Activated T-cell treated with anti-CD3 and anti-CD28 coated beads, Interleukin-2, amount 50 U/mL, for 72 hours (primary cell): ENCODE results near the gene RPL26. TPM values are rescaled to one million over a fixed set of nuclear protein-coding genes. Genes with fewer than 3 reads are reported as not detected.

ENCODE experiments used
- total RNA-seq, 2 donors: library from RNA; stranded (reverse); gene quantifications; one replicate each; pipeline ENCODE4 v1.2.3, GENCODE V29; 2022

Gene RPL26
- total RNA-seq, 2 donors from 2014 or later: 3,459 to 3,692 TPM

Other genes with a start within 250 kb of the RPL26 start
- gene PER1, start 230.8 kb downstream of the RPL26 start, total RNA-seq: 10 to 100 TPM; 58.2 to 78.5 TPM
- 10 to 100 TPM; 71.3 to 73.6 TPM for gene VAMP2, start 220.2 kb downstream of the RPL26 start, total RNA-seq
- 10 to 100 TPM; 45.1 to 50.8 TPM for gene TMEM107, start 206.8 kb downstream of the RPL26 start, total RNA-seq
- gene BORCS6, start 193.0 kb downstream of the RPL26 start, total RNA-seq: 1 to 10 TPM; 9.6 TPM
- gene AURKB, start 172.6 kb downstream of the RPL26 start, total RNA-seq: 100 to 1,000 TPM; 146 to 167 TPM
- gene CTC1, start 135.1 kb downstream of the RPL26 start, total RNA-seq: 10 to 100 TPM; 48.2 to 62.9 TPM
- 10 to 100 TPM; 59.9 to 72.2 TPM for gene PFAS, start 133.9 kb downstream of the RPL26 start, total RNA-seq
- gene RANGRF, start 94.5 kb downstream of the RPL26 start, total RNA-seq: 10 to 100 TPM; 59.2 to 73.8 TPM
- 1 to 10 TPM; 5.3 to 6.1 TPM for gene SLC25A35, start 87.8 kb downstream of the RPL26 start, total RNA-seq
- not detected for gene ARHGEF15, start 73.0 kb downstream of the RPL26 start, total RNA-seq
- not detected for gene ODF4, start 43.4 kb downstream of the RPL26 start, total RNA-seq
- under 1 TPM; 0.07 to 0.19 TPM for gene RNF222, start 14.6 kb upstream of the RPL26 start, total RNA-seq
- 10 to 100 TPM; 65.1 to 74.2 TPM for gene NDEL1, start 52.7 kb upstream of the RPL26 start, total RNA-seq
- gene MYH10, start 247.5 kb upstream of the RPL26 start, total RNA-seq: 10 to 100 TPM in 1 of 2 donors, 1 to 10 TPM in 1; 7.6 to 23.7 TPM